ENCODE measurements around the gene AFF1.

- TF ChIP-seq, protein P1, sequence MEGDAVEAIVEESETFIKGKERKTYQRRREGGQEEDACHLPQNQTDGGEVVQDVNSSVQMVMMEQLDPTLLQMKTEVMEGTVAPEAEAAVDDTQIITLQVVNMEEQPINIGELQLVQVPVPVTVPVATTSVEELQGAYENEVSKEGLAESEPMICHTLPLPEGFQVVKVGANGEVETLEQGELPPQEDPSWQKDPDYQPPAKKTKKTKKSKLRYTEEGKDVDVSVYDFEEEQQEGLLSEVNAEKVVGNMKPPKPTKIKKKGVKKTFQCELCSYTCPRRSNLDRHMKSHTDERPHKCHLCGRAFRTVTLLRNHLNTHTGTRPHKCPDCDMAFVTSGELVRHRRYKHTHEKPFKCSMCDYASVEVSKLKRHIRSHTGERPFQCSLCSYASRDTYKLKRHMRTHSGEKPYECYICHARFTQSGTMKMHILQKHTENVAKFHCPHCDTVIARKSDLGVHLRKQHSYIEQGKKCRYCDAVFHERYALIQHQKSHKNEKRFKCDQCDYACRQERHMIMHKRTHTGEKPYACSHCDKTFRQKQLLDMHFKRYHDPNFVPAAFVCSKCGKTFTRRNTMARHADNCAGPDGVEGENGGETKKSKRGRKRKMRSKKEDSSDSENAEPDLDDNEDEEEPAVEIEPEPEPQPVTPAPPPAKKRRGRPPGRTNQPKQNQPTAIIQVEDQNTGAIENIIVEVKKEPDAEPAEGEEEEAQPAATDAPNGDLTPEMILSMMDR (conservative IDR thresholded peaks at IDR 0.05): no peak
- no peak for TF ChIP-seq EZH2 (IDR thresholded peaks at IDR 0.05; ENCODE audit: low read depth)
These were observed 152.6 kb downstream of the AFF1 start for GRCh38 chr4:87087420-87087819.
